ENCODE results near the gene PAX7. TPM values are rescaled to one million over a fixed set of nuclear protein-coding genes. Genes with fewer than 3 reads are reported as not detected.
"Not testable (repeated sequence)": the region's sequence is repeated elsewhere in the genome, so short reads cannot be mapped to it uniquely, and the experiment has no call there.

The PAX7 gene
- total RNA-seq, 1 donor from 2014 or later = 0.05 TPM

GRCh38 chr1:18687273-18687672 is 56.6 kb downstream of the PAX7 start:
- Mint-ChIP-seq H3K36me3 (ENCODE audit: low read depth, unreplicated experiment) (no peaks in the 10 kb centered on the region), H3K27ac (ENCODE audit: unreplicated experiment) (no peak overlapping the region), H3K4me1 (ENCODE audit: low read depth, unreplicated experiment) (no peaks in the 10 kb centered on the region), H3K9me3 (ENCODE audit: unreplicated experiment) (peaks cover 2% of the 10 kb centered on the region), H3K4me3 (ENCODE audit: unreplicated experiment) (no peak overlapping the region), H3K27me3 (ENCODE audit: low read depth, unreplicated experiment) (peaks cover 71% of the 10 kb centered on the region)
- Histone ChIP-seq H3K9me3 (ENCODE audit: insufficient read depth, low read depth, low read length) (no peaks in the 10 kb centered on the region), H4K20me1 (ENCODE audit: insufficient read depth, low read length) (no peaks in the 10 kb centered on the region), H3K4me3 (ENCODE audit: insufficient read depth, low read depth, low read length) (no peak overlapping the region), H2AFZ (ENCODE audit: low read depth, low read length) (no peak overlapping the region), H3K36me3 (ENCODE audit: insufficient read depth, low read length) (no peaks in the 10 kb centered on the region), H3K4me1 (ENCODE audit: insufficient read depth, low read length) (no peaks in the 10 kb centered on the region), H3K9ac (ENCODE audit: low read length) (no peak overlapping the region), H3K4me2 (ENCODE audit: low read length) (no peak overlapping the region), H3K79me2 (ENCODE audit: insufficient read depth, low read length) (no peaks in the 10 kb centered on the region), H3K27me3 (ENCODE audit: insufficient read depth, low read length) (peaks cover 2% of the 10 kb centered on the region), H3K27ac (ENCODE audit: low read depth, low read length) (no peak overlapping the region)
- no peak for FAIRE-seq
- no peak for TF ChIP-seq EZH2 (IDR thresholded peaks at IDR 0.05; ENCODE audit: insufficient read depth, low read length)
- no peak for TF ChIP-seq CTCF (IDR thresholded peaks at IDR 0.05; ENCODE audit: insufficient read depth, low read depth, low read length)
- DNase-seq (ENCODE audit: low read depth) = no peak

GRCh38 chr1:18691648-18692047 is 61.0 kb downstream of the PAX7 start:
- no peak overlapping the region for H3K4me2 ChIP-seq (ENCODE audit: low read length)
- H2AFZ ChIP-seq (ENCODE audit: low read depth, low read length) = no peak overlapping the region
- H4K20me1 ChIP-seq (ENCODE audit: insufficient read depth, low read length) = no peaks in the 10 kb centered on the region
- no peaks in the 10 kb centered on the region for H3K4me1 ChIP-seq (ENCODE audit: insufficient read depth, low read length)
- H3K9me3 ChIP-seq (ENCODE audit: insufficient read depth, low read depth, low read length) = no peaks in the 10 kb centered on the region
- H3K27me3 ChIP-seq (ENCODE audit: insufficient read depth, low read length) = peaks cover 7% of the 10 kb centered on the region
- no peak for DNase-seq (ENCODE audit: low read depth)
- H3K9ac ChIP-seq (ENCODE audit: low read length) = no peak overlapping the region
- H3K36me3 ChIP-seq (ENCODE audit: insufficient read depth, low read length) = no peaks in the 10 kb centered on the region
- H3K27ac ChIP-seq (ENCODE audit: low read depth, low read length) = no peak overlapping the region
- Mint-ChIP-seq H3K4me3 (ENCODE audit: unreplicated experiment) (no peak overlapping the region), H3K4me1 (ENCODE audit: low read depth, unreplicated experiment) (peaks cover 6% of the 10 kb centered on the region), H3K9me3 (ENCODE audit: unreplicated experiment) (no peaks in the 10 kb centered on the region), H3K36me3 (ENCODE audit: low read depth, unreplicated experiment) (no peaks in the 10 kb centered on the region), H3K27ac (ENCODE audit: unreplicated experiment) (no peak overlapping the region), H3K27me3 (ENCODE audit: low read depth, unreplicated experiment) (peaks cover 56% of the 10 kb centered on the region)
- TF ChIP-seq CTCF (IDR thresholded peaks at IDR 0.05; ENCODE audit: insufficient read depth, low read depth, low read length) (no peak), EZH2 (IDR thresholded peaks at IDR 0.05; ENCODE audit: insufficient read depth, low read length) (no peak)
- H3K4me3 ChIP-seq (ENCODE audit: insufficient read depth, low read depth, low read length) = no peak overlapping the region
- no peak for FAIRE-seq
- no peaks in the 10 kb centered on the region for H3K79me2 ChIP-seq (ENCODE audit: insufficient read depth, low read length)

GRCh38 chr1:18693256-18694098 is 62.8 kb downstream of the PAX7 start:
- no peak for TF ChIP-seq EZH2 (IDR thresholded peaks at IDR 0.05; ENCODE audit: insufficient read depth, low read length)
- TF ChIP-seq CTCF (IDR thresholded peaks at IDR 0.05; ENCODE audit: insufficient read depth, low read depth, low read length) = no peak
- H3K4me3 Mint-ChIP-seq (ENCODE audit: unreplicated experiment) = no peak overlapping the region

GRCh38 chr1:18694289-18694688 is 63.6 kb downstream of the PAX7 start:
- H3K36me3 ChIP-seq (ENCODE audit: insufficient read depth, low read length); H3K4me3 ChIP-seq (ENCODE audit: insufficient read depth, low read depth, low read length); H3K9me3 ChIP-seq (ENCODE audit: insufficient read depth, low read depth, low read length); H3K4me3 Mint-ChIP-seq (ENCODE audit: unreplicated experiment); H4K20me1 ChIP-seq (ENCODE audit: insufficient read depth, low read length); H3K4me2 ChIP-seq (ENCODE audit: low read length); H3K4me1 Mint-ChIP-seq (ENCODE audit: low read depth, unreplicated experiment); H3K9ac ChIP-seq (ENCODE audit: low read length); H3K36me3 Mint-ChIP-seq (ENCODE audit: low read depth, unreplicated experiment); H3K27ac ChIP-seq (ENCODE audit: low read depth, low read length); H2AFZ ChIP-seq (ENCODE audit: low read depth, low read length); H3K9me3 Mint-ChIP-seq (ENCODE audit: unreplicated experiment); FAIRE-seq; H3K4me1 ChIP-seq (ENCODE audit: insufficient read depth, low read length); DNase-seq (ENCODE audit: low read depth); H3K27ac Mint-ChIP-seq (ENCODE audit: unreplicated experiment); H3K79me2 ChIP-seq (ENCODE audit: insufficient read depth, low read length): not testable (repeated sequence)
- H3K27me3 ChIP-seq (ENCODE audit: insufficient read depth, low read length) = peaks cover 11% of the 10 kb centered on the region
- H3K27me3 Mint-ChIP-seq (ENCODE audit: low read depth, unreplicated experiment) = peaks cover 54% of the 10 kb centered on the region

More at GRCh38 chr1:18693256-18694098, 62.8 kb downstream of the PAX7 start:
- H3K27ac Mint-ChIP-seq (ENCODE audit: unreplicated experiment) = no peak overlapping the region
- peaks cover 6% of the 10 kb centered on the region for H3K4me1 Mint-ChIP-seq (ENCODE audit: low read depth, unreplicated experiment)
- DNase-seq (ENCODE audit: low read depth) = no peak
- Histone ChIP-seq H3K27me3 (ENCODE audit: insufficient read depth, low read length) (peaks cover 11% of the 10 kb centered on the region), H3K79me2 (ENCODE audit: insufficient read depth, low read length) (no peaks in the 10 kb centered on the region), H3K4me3 (ENCODE audit: insufficient read depth, low read depth, low read length) (no peak overlapping the region), H3K4me1 (ENCODE audit: insufficient read depth, low read length) (no peaks in the 10 kb centered on the region), H3K9me3 (ENCODE audit: insufficient read depth, low read depth, low read length) (no peaks in the 10 kb centered on the region), H3K27ac (ENCODE audit: low read depth, low read length) (no peak overlapping the region), H3K36me3 (ENCODE audit: insufficient read depth, low read length) (no peaks in the 10 kb centered on the region), H2AFZ (ENCODE audit: low read depth, low read length) (no peak overlapping the region), H3K9ac (ENCODE audit: low read length) (no peak overlapping the region), H4K20me1 (ENCODE audit: insufficient read depth, low read length) (no peaks in the 10 kb centered on the region), H3K4me2 (ENCODE audit: low read length) (no peak overlapping the region)
- H3K36me3 Mint-ChIP-seq (ENCODE audit: low read depth, unreplicated experiment) = no peaks in the 10 kb centered on the region
- H3K9me3 Mint-ChIP-seq (ENCODE audit: unreplicated experiment) = no peaks in the 10 kb centered on the region
- peaks cover 52% of the 10 kb centered on the region for H3K27me3 Mint-ChIP-seq (ENCODE audit: low read depth, unreplicated experiment)
- no peak for FAIRE-seq

Measured in astrocyte (in vitro differentiated cells and primary cell).